HG03558 (cell line): Measurements from ENCODE around the gene NPIPB8.
"Not testable (repeated sequence)": the region's sequence is repeated elsewhere in the genome, so short reads cannot be mapped to it uniquely, and the experiment has no call there.

Experiments
- ATAC-seq: cut with Tn5 transposase; IDR thresholded peaks from one replicate; pipeline ENCODE4 v1.9.1; 2021; ENCODE audit warnings: moderate number of reproducible peaks; ENCODE audit not compliant: unreplicated experiment; ENCODE audit errors: extremely low read depth

The NPIPB8 gene

GRCh38 chr16:28622532-28623171 is 15.2 kb upstream of the NPIPB8 start:
- not testable (repeated sequence) for ATAC-seq

GRCh38 chr16:28623172-28623711 is 14.6 kb upstream of the NPIPB8 start:
- no peak for ATAC-seq

GRCh38 chr16:28630905-28631304 is 7.0 kb upstream of the NPIPB8 start:
- ATAC-seq, result not testable (repeated sequence)

GRCh38 chr16:28636093-28636823 is 1.6 kb upstream of the NPIPB8 start:
- not testable (repeated sequence) for ATAC-seq

GRCh38 chr16:28638359-28638758 is 494 bp downstream of the NPIPB8 start:
- not testable (repeated sequence) for ATAC-seq

GRCh38 chr16:28639959-28640358 is 2.1 kb downstream of the NPIPB8 start:
- not testable (repeated sequence) for ATAC-seq

GRCh38 chr16:28666264-28666663 is 28.4 kb downstream of the NPIPB8 start:
- not testable (repeated sequence) for ATAC-seq

- ATAC-seq, result not testable (repeated sequence)
Measured at GRCh38 chr16:28667480-28667879, 29.6 kb downstream of the NPIPB8 start.

- ATAC-seq, result not testable (repeated sequence)
Measured at GRCh38 chr16:28668199-28668598, 30.3 kb downstream of the NPIPB8 start.

GRCh38 chr16:28688327-28688952 is 50.6 kb downstream of the NPIPB8 start:
- not testable (repeated sequence) for ATAC-seq

- ATAC-seq, result not testable (repeated sequence)
Measured at GRCh38 chr16:28689425-28689824, 51.6 kb downstream of the NPIPB8 start.

- ATAC-seq, result not testable (repeated sequence)
Measured at GRCh38 chr16:28691722-28692121, 53.9 kb downstream of the NPIPB8 start.

GRCh38 chr16:28693257-28693950 is 55.5 kb downstream of the NPIPB8 start:
- not testable (repeated sequence) for ATAC-seq

GRCh38 chr16:28699792-28700191 is 61.9 kb downstream of the NPIPB8 start:
- ATAC-seq, result not testable (repeated sequence)

- not testable (repeated sequence) for ATAC-seq
Measured at GRCh38 chr16:28700349-28700748, 62.5 kb downstream of the NPIPB8 start.

GRCh38 chr16:28701384-28701783 is 63.5 kb downstream of the NPIPB8 start:
- not testable (repeated sequence) for ATAC-seq

- ATAC-seq, result not testable (repeated sequence)
Measured at GRCh38 chr16:28704246-28704645, 66.4 kb downstream of the NPIPB8 start.
